ENCODE data around the gene TIGD3. TPM values are rescaled to one million over a fixed set of nuclear protein-coding genes. Genes with fewer than 3 reads are reported as not detected.

The TIGD3 gene
- total and polyA plus RNA-seq, 2 of the 13 experiments (the other 11 are each of a cell fraction or from before 2014, with no cell fraction given): 0.49 to 4.9 TPM

DNA sequence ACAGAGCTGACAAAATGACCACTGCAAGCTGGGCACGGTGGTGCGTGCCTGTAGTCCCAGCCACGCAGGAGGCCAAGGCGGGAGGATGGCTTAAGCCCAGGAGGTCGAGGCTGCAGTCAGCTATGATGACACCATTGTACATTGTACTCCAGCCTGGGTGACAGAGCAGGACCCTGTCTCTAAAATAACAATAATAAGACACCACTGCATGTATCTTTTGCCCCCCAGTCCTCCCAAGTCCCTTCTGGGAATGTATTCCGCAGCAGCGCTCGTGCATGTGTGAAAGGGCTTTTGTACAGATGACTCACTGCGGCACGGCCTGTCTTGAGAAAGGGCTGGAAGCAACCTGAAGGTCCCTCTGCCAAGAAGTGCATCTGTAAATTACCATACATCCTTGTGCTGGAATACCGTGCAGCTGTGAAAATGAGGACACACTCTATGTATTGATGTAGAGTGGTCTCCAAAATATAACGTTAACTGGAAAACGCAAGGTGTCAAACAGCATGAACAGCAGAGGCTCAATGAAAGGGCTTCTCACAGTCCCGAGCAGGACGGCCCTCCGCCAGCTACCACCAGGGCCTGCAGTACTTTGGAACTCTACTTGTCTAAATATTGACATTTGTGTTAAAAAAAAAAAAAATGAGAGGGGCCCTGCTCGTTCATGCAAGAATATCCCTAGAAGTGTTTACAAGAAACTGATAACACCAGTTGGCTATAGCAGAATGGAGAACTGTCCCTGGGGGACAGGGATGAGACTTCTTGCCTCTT lies 48.9 kb upstream of the TIGD3 start (continued):
- no peak for TF ChIP-seq PRPF4 (IDR thresholded peaks at IDR 0.05; ENCODE audit: low read depth, low read length, poor library complexity, severe bottlenecking)
- TF ChIP-seq, protein P1, sequence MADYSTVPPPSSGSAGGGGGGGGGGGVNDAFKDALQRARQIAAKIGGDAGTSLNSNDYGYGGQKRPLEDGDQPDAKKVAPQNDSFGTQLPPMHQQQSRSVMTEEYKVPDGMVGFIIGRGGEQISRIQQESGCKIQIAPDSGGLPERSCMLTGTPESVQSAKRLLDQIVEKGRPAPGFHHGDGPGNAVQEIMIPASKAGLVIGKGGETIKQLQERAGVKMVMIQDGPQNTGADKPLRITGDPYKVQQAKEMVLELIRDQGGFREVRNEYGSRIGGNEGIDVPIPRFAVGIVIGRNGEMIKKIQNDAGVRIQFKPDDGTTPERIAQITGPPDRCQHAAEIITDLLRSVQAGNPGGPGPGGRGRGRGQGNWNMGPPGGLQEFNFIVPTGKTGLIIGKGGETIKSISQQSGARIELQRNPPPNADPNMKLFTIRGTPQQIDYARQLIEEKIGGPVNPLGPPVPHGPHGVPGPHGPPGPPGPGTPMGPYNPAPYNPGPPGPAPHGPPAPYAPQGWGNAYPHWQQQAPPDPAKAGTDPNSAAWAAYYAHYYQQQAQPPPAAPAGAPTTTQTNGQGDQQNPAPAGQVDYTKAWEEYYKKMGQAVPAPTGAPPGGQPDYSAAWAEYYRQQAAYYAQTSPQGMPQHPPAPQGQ (CRISPR knock-in tag; IDR thresholded peaks at IDR 0.05; ENCODE audit: borderline replicate concordance): no peak
- no peak for TF ChIP-seq PAWR (CRISPR knock-in tag; IDR thresholded peaks at IDR 0.05; ENCODE audit: borderline replicate concordance)
- TF ChIP-seq GATAD2A (CRISPR knock-in tag; IDR thresholded peaks at IDR 0.05): peak; percentile 94
- TF ChIP-seq PHF8 (CRISPR knock-in tag; IDR thresholded peaks at IDR 0.05): 0 out of 2 replicates have a peak, but pooled peaks have one; percentile 32
- no peak for TF ChIP-seq ZNF780A (CRISPR knock-in tag; IDR thresholded peaks at IDR 0.05)
- TF ChIP-seq PCBP2 (optimal IDR thresholded peaks at IDR 0.05; ENCODE audit: low read depth, low read length, poor library complexity, severe bottlenecking): no peak
- TF ChIP-seq SIX4 (CRISPR knock-in tag; IDR thresholded peaks at IDR 0.05): 0 out of 2 replicates have a peak, but pooled peaks have one; percentile 39
- TF ChIP-seq, protein P2, sequence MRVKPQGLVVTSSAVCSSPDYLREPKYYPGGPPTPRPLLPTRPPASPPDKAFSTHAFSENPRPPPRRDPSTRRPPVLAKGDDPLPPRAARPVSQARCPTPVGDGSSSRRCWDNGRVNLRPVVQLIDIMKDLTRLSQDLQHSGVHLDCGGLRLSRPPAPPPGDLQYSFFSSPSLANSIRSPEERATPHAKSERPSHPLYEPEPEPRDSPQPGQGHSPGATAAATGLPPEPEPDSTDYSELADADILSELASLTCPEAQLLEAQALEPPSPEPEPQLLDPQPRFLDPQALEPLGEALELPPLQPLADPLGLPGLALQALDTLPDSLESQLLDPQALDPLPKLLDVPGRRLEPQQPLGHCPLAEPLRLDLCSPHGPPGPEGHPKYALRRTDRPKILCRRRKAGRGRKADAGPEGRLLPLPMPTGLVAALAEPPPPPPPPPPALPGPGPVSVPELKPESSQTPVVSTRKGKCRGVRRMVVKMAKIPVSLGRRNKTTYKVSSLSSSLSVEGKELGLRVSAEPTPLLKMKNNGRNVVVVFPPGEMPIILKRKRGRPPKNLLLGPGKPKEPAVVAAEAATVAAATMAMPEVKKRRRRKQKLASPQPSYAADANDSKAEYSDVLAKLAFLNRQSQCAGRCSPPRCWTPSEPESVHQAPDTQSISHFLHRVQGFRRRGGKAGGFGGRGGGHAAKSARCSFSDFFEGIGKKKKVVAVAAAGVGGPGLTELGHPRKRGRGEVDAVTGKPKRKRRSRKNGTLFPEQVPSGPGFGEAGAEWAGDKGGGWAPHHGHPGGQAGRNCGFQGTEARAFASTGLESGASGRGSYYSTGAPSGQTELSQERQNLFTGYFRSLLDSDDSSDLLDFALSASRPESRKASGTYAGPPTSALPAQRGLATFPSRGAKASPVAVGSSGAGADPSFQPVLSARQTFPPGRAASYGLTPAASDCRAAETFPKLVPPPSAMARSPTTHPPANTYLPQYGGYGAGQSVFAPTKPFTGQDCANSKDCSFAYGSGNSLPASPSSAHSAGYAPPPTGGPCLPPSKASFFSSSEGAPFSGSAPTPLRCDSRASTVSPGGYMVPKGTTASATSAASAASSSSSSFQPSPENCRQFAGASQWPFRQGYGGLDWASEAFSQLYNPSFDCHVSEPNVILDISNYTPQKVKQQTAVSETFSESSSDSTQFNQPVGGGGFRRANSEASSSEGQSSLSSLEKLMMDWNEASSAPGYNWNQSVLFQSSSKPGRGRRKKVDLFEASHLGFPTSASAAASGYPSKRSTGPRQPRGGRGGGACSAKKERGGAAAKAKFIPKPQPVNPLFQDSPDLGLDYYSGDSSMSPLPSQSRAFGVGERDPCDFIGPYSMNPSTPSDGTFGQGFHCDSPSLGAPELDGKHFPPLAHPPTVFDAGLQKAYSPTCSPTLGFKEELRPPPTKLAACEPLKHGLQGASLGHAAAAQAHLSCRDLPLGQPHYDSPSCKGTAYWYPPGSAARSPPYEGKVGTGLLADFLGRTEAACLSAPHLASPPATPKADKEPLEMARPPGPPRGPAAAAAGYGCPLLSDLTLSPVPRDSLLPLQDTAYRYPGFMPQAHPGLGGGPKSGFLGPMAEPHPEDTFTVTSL (CRISPR knock-in tag; IDR thresholded peaks at IDR 0.05; ENCODE audit: borderline replicate concordance): no peak; the same call in 1 of the 2 replicates
- no peak for TF ChIP-seq SMAD3 (CRISPR knock-in tag; IDR thresholded peaks at IDR 0.05)
- no peak for TF ChIP-seq REXO4 (CRISPR knock-in tag; IDR thresholded peaks at IDR 0.05; ENCODE audit: borderline replicate concordance)
- peak; percentile 62 for TF ChIP-seq RARA (CRISPR knock-in tag; IDR thresholded peaks at IDR 0.05)
- TF ChIP-seq HOXA9 (CRISPR knock-in tag; IDR thresholded peaks at IDR 0.05; ENCODE audit: borderline replicate concordance): no peak
- TF ChIP-seq, protein P3, sequence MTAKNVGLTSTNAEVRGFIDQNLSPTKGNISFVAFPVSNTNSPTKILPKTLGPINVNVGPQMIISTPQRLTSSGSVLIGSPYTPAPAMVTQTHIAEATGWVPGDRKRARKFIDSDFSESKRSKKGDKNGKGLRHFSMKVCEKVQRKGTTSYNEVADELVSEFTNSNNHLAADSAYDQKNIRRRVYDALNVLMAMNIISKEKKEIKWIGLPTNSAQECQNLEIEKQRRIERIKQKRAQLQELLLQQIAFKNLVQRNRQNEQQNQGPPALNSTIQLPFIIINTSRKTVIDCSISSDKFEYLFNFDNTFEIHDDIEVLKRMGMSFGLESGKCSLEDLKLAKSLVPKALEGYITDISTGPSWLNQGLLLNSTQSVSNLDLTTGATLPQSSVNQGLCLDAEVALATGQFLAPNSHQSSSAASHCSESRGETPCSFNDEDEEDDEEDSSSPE (CRISPR knock-in tag; IDR thresholded peaks at IDR 0.05): peak; percentile 47
